Stimulated activated CD4-positive, alpha-beta T cell treated with anti-CD3 and anti-CD28 coated beads, TNF-alpha, amount 100 ng/mL, for 48 hours (primary cell): ENCODE data around the gene SMURF2.

Experiments
- DNase-seq, 3 donors: peaks; one replicate each; pipeline ENCODE4 v3.0.0-alpha.2; 2020; ENCODE audit warnings: low read depth in 3 of 3

SMURF2 gene

GRCh38 chr17:64538508-64539130 lies 123.5 kb downstream of the SMURF2 start:
- no peak for DNase-seq

- no peak for DNase-seq
These were observed 124.6 kb downstream of the SMURF2 start for GRCh38 chr17:64537488-64537887.

- DNase-seq, result no peak
These were observed 125.2 kb downstream of the SMURF2 start for GRCh38 chr17:64536913-64537312.

GRCh38 chr17:64535357-64535756 lies 126.8 kb downstream of the SMURF2 start:
- DNase-seq, result no peak

- no peak for DNase-seq
These were observed 127.9 kb downstream of the SMURF2 start for GRCh38 chr17:64534187-64534586.

- no peak for DNase-seq
These were observed 128.3 kb downstream of the SMURF2 start for GRCh38 chr17:64533784-64534183.

- DNase-seq, result no peak
These were observed 129.7 kb downstream of the SMURF2 start for GRCh38 chr17:64532409-64532808.

GRCh38 chr17:64531955-64532371 lies 130.1 kb downstream of the SMURF2 start:
- DNase-seq, result no peak

- DNase-seq, result no peak
These were observed 132.9 kb downstream of the SMURF2 start for GRCh38 chr17:64529221-64529620.

- no peak for DNase-seq
These were observed 134.2 kb downstream of the SMURF2 start for GRCh38 chr17:64527914-64528313.

GRCh38 chr17:64520359-64520758 lies 141.7 kb downstream of the SMURF2 start:
- no peak for DNase-seq

GRCh38 chr17:64519601-64520000 lies 142.5 kb downstream of the SMURF2 start:
- DNase-seq, result no peak

GRCh38 chr17:64515829-64516228 lies 146.3 kb downstream of the SMURF2 start:
- no peak for DNase-seq

- no peak for DNase-seq
These were observed 146.7 kb downstream of the SMURF2 start for GRCh38 chr17:64515419-64515818.

- no peak for DNase-seq
These were observed 152.9 kb downstream of the SMURF2 start for GRCh38 chr17:64509179-64509578.

GRCh38 chr17:64508683-64509082 lies 153.4 kb downstream of the SMURF2 start:
- no peak for DNase-seq

- peak in 1 of 3 donors; percentile 12 for DNase-seq
These were observed 154.7 kb downstream of the SMURF2 start for GRCh38 chr17:64507413-64507782.

GRCh38 chr17:64506576-64507412 lies 155.3 kb downstream of the SMURF2 start, which contains the start of gene CEP95:
TSS of gene CEP95 (plus strand) at chr17:64506977. CDS start at chr17:64507098, 121 bp downstream.
- DNase-seq, result peak; percentile 92 to 94 (median 93)

GRCh38 chr17:64506201-64506575 lies 155.9 kb downstream of the SMURF2 start, which contains the start of gene DDX5:
TSS of gene DDX5 (minus strand) at chr17:64506289. CDS start at chr17:64506119, 170 bp downstream.
- DNase-seq, result peak; percentile 94 to 98 (median 96)

- peak; percentile 62 to 74 (median 72) for DNase-seq
These were observed 156.5 kb downstream of the SMURF2 start for GRCh38 chr17:64505340-64506200.

GRCh38 chr17:64504769-64505339 lies 157.3 kb downstream of the SMURF2 start:
- DNase-seq, result no peak
